Upper lobe of left lung (tissue), 4 donors: ENCODE results near the gene ARFRP1.
A peak's percentile ranks its signal among the peaks of the same experiment; 100 is the strongest.

Experiments used
- EP300 ChIP-seq, 4 donors: sonication (generic); formaldehyde crosslinking; IDR thresholded peaks; one replicate each; pipeline ENCODE4 v1.5.1; 2017; ENCODE audit warnings: antibody characterized with exemption in 4 of 4, control low read depth in 2 of 4
- POLR2A ChIP-seq, 4 donors: fragments of 450-650 bp; IDR thresholded peaks; one replicate each; pipeline ENCODE4 v1.5.1; 2016 to 2017; ENCODE audit warnings: antibody characterized with exemption in 4 of 4, mild to moderate bottlenecking in 2 of 4
- POLR2AphosphoS5 ChIP-seq, 2 donors: sonication (generic); formaldehyde crosslinking; IDR thresholded peaks; one replicate each; pipeline ENCODE4 v1.5.1; 2017; ENCODE audit warnings: antibody characterized with exemption in 2 of 2
- TF ChIP-seq, protein P1 (sequence below), 6 experiments: fragments of 450-650 bp in 4 of 6; fragments of 200-600 bp in 2 of 6; sonication (generic) in 2 of 6; IDR thresholded peaks; one replicate each; pipeline ENCODE4 v1.5.1; 2016 to 2019; ENCODE audit warnings: antibody characterized with exemption in 6 of 6

DNA sequence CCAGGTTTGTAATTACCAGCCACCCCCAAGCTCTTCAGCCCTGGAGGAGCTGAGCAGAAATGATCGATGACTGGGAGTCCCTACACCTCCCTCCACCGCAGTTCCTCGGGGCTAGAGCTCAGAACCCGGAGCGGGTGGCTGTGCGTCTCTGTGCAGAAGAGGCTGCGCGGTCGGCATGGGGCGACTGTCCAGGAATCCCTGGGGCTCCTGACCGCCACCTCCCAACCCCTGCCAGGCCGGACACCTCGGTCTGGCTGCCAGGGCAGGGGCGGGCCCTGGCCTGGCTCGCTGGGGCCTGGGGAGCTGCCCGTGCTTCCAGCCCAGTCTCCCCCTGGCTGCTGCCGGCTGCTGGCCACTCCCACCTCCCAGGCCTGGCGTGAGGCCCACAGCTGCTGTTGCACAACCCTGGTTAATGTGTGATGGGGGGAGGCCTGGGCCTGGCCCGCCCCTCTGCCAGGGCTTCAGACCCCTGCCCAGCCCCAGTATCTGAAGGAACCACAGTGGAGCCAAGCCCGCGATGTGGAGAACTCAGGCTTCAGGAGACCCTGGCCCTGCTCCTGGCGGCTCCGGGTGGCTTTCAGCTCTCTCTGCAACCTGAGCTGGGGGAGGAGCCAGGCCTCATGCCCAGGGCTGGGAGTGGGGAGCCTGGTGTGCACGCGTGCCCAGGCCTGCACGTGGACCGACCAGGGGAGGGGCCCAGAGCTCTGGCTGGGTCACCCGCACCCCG is 33.0 kb upstream of the ARFRP1 start:
- TF ChIP-seq POLR2A (IDR thresholded peaks at IDR 0.05) (peak in 2 of 4 donors; percentile 45 to 59), EP300 (IDR thresholded peaks at IDR 0.05) (no peak), POLR2AphosphoS5 (IDR thresholded peaks at IDR 0.05) (peak; percentile 41 to 72)
- TF ChIP-seq, protein P1, sequence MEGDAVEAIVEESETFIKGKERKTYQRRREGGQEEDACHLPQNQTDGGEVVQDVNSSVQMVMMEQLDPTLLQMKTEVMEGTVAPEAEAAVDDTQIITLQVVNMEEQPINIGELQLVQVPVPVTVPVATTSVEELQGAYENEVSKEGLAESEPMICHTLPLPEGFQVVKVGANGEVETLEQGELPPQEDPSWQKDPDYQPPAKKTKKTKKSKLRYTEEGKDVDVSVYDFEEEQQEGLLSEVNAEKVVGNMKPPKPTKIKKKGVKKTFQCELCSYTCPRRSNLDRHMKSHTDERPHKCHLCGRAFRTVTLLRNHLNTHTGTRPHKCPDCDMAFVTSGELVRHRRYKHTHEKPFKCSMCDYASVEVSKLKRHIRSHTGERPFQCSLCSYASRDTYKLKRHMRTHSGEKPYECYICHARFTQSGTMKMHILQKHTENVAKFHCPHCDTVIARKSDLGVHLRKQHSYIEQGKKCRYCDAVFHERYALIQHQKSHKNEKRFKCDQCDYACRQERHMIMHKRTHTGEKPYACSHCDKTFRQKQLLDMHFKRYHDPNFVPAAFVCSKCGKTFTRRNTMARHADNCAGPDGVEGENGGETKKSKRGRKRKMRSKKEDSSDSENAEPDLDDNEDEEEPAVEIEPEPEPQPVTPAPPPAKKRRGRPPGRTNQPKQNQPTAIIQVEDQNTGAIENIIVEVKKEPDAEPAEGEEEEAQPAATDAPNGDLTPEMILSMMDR (IDR thresholded peaks at IDR 0.05), result peak in 4 of 6 experiments; percentile 25 to 50 (median 32)
